Measurements from ENCODE around the gene AFF3. TPM values are rescaled to one million over a fixed set of nuclear protein-coding genes. Genes with fewer than 3 reads are reported as not detected.

AFF3 gene
- total RNA-seq, 1 donor: 23.2 TPM

GRCh38 chr2:99729104-99730025, 413.0 kb downstream of the AFF3 start:
- DNase-seq (ENCODE audit: low read depth in 2 of 3, low spot score in 2 of 3): peak in 2 of 3 donors; percentile 44 to 77

GRCh38 chr2:99728166-99728565, 414.2 kb downstream of the AFF3 start:
- DNase-seq (ENCODE audit: low read depth in 2 of 3, low spot score in 2 of 3): no peak

DNA sequence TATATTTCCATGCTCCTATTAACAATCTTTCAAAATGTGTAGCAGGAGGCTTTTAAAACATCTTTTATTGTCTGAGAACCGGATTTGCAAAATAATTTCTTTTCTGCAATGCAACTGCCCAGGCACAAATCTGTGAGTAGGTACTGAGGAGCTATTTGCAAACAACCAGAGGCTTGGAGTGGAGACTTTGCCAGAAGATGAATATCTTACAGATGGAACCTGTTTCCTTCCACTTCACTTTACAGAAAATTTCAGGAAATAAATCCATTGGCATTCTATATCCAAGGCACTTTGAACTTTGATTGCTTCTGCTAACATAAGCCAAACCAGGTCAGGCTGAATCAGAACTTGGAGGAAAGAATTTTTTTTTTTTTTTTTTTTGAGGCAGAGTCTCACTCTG, 415.2 kb downstream of the AFF3 start:
- DNase-seq (ENCODE audit: low read depth in 2 of 3, low spot score in 2 of 3): no peak

GRCh38 chr2:99726691-99727090, 415.7 kb downstream of the AFF3 start:
- DNase-seq (ENCODE audit: low read depth in 2 of 3, low spot score in 2 of 3): no peak

DNA sequence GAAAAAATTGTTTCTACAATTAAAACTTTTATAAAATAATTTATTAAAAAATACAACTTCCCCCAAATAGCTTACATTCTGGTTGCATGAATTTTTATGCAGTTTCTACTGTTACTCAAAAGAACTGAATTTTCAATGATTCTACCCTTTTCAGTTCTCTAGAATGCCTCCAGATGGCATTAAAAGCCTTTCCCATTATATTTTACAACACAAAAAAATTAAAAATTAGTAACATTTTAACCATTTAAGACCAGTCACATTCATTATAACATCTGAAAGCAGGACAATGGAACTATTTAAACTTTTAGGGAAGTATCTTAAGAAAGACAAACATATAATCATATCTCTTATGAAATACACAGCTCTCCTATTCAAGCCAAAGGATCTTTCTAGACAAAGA, 416.6 kb downstream of the AFF3 start:
- DNase-seq (ENCODE audit: low read depth in 2 of 3, low spot score in 2 of 3): peak in 1 of 3 donors; percentile 46

- DNase-seq (ENCODE audit: low read depth in 2 of 3, low spot score in 2 of 3): no peak
These were observed 419.9 kb downstream of the AFF3 start for GRCh38 chr2:99722476-99722875.

DNA sequence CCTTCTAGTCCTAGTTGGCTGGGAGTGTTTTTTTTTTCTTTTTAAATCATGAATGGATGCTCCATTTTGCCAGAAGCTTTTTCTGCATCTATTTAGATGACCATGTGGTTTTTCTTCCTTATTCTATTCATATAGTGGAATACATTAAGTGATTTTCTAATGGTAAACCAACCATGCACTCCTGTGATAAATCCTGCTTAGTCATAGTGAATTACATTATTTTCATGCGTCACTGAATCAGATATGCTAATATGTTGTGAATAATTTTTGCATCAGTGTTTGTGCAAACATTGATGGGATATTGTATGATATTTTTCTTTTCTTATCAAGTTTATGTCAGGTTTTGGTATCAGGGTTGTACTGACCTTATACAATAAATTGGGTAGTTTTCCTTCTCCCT, 423.3 kb downstream of the AFF3 start:
- no peak for DNase-seq (ENCODE audit: low read depth in 2 of 3, low spot score in 2 of 3)

- no peak for DNase-seq (ENCODE audit: low read depth in 2 of 3, low spot score in 2 of 3)
These were observed 426.4 kb downstream of the AFF3 start for GRCh38 chr2:99715956-99716355.

DNA sequence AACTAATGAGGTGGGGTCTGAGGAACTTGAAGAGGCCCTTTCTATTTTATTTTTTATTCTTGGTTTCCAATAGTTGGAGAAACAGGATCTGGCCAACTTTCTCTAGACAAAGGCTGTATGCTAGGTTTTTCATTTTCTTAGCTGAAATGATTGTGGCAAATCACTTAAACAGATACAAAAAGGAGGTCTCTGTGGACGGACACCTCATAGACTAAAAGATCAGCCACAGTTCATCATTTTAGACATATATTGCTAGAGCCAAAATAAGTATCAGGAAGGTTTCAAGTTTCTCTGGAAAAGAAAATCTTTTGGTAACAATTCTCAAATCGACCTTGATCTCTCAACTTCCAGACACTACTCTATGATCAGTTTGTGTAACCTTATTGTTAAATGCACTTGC, 428.0 kb downstream of the AFF3 start:
- no peak for DNase-seq (ENCODE audit: low read depth in 2 of 3, low spot score in 2 of 3)

- DNase-seq (ENCODE audit: low read depth in 2 of 3, low spot score in 2 of 3): no peak
These were observed 431.2 kb downstream of the AFF3 start for GRCh38 chr2:99711144-99711543.

GRCh38 chr2:99710721-99711120, 431.7 kb downstream of the AFF3 start:
- DNase-seq (ENCODE audit: low read depth in 2 of 3, low spot score in 2 of 3): no peak

DNA sequence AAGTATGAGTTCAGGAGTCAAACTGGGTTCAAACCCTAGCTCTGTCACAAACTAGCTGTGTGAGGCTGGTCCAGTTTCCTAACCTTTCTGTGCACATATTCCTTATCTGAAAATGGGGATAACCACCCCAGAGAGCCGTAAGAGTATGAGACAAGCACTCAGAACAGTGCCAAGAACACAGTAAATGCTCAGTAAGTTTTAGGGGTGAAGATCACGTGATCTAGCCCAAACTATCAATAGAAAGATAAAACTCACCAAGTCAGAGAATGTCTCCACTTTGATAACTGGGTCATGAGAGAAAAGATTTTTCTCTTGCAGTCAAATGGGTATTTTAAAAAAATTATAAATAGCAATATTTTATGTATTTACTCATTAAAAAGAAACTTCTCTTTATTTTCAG, 433.2 kb downstream of the AFF3 start:
- DNase-seq (ENCODE audit: low read depth in 2 of 3, low spot score in 2 of 3): no peak

DNA sequence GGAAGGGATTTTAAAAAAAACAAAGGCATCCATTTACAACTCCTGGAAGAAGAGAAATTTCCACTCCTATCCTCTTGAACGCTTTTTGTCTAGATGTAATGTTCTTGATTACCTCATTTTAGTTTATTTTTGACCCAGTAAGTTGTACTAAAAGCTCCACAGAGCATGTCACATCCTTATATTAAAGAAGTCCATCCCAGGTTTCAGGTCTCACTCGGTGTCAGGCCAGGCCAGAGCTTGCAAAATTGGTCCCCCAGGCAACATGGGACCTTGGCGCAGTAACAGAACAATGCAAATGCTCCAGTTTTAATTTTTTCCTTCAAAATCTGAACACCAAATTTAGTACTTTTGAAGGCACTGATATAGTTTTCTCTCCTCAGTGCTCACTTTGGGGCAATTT, 434.2 kb downstream of the AFF3 start:
- DNase-seq (ENCODE audit: low read depth in 2 of 3, low spot score in 2 of 3): no peak

- no peak for DNase-seq (ENCODE audit: low read depth in 2 of 3, low spot score in 2 of 3)
These were observed 434.8 kb downstream of the AFF3 start for GRCh38 chr2:99707592-99707991.

- DNase-seq (ENCODE audit: low read depth in 2 of 3, low spot score in 2 of 3): no peak
These were observed 435.7 kb downstream of the AFF3 start for GRCh38 chr2:99706735-99707134.

- DNase-seq (ENCODE audit: low read depth in 2 of 3, low spot score in 2 of 3): no peak
These were observed 440.9 kb downstream of the AFF3 start for GRCh38 chr2:99701503-99701902.

DNA sequence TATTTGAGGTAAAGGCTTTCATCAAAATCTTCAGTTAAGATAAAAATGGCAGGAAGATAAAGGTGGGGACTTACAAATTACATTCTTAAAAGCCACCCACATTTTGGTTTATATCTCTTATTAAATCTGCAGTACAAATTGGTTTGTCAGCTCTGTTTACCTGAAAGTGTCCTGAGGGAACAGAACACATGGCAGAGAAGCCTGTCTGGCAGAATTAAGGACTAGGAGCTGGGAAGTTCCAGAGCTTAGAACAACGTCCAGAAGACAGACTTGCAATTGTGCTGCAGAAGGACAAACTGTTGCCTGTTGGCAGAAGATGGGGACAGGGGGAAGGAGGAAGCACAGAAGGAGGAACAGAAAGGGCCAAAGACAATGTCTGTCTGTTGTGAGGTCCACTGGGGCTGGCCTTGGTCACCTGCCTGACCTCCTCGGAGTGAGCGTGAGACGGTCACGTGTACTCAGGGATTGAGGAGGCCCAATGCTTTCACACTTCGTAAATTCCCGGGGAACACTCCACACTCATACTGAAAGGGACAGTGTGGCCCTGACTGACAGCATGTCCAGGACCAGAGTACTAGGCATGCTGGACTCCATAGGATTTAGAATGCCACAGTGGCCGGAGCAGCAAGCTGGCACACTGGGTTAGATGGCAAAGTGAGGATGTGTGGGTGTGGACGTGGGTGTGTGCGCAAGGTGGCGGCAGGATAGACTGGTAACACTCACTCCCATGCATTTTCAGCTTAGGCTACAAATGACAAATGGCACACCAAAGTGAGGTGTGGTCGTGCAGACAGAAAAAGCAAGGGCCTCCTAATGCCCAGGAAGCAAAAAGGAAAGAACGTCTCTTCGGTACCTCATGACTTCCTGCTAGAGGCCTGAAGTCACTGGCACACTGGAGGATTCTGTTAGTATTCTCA, 441.6 kb downstream of the AFF3 start:
- DNase-seq (ENCODE audit: low read depth in 2 of 3, low spot score in 2 of 3): no peak

DNA sequence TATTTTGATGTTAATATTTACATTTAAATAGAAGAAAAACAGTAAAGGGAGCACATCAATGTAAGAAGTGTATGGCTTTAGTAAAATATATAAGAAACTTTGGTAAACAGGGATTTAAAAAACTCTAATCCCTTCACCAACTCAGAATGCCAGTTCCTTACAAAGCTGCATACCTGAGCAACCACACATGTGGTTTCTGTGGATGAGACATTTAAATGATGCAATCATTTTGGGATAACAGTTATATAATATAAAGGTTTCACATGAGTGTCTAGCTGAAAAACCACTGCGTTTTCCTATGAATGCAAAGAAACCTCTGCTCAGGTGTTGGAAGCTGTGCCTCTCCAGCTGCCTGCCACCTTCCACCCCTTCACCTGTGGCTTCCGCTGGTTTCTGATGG, 443.5 kb downstream of the AFF3 start:
- no peak for DNase-seq (ENCODE audit: low read depth in 2 of 3, low spot score in 2 of 3)

DNA sequence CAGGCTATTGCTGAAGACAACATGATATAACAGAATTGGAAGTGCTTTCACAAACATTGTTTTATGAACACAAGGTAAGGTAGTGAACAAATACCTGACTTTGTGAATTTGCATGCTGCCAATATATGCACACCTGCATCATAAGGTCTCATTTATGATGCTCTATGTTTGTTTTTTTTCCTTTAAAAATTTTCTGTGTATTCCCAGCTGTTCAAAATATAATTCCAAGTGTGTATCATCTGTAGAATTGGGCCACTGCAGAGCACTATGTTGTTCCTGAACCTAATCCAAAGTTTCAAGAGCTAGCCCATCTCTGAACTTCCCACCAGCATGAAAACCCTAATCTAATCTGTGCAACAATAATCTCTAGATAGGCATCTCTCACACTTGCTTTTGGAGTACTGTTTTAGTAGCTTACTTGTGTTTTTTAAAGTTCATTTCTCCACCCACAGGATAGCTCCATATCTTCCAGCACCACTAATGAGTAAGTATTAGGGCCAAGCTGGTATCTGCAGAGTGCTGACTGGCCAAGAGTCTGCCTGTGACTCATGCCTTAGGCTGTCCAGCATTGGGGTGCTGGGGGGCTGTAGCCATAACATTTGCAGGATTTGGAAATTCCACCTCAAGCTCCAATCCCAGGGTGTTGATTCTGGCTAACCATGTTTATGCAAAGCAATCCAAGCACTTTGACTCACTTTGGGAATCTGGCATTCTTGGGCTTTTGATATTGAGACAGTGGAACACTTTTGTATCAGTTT, 444.4 kb downstream of the AFF3 start:
- no peak for DNase-seq (ENCODE audit: low read depth in 2 of 3, low spot score in 2 of 3)

DNA sequence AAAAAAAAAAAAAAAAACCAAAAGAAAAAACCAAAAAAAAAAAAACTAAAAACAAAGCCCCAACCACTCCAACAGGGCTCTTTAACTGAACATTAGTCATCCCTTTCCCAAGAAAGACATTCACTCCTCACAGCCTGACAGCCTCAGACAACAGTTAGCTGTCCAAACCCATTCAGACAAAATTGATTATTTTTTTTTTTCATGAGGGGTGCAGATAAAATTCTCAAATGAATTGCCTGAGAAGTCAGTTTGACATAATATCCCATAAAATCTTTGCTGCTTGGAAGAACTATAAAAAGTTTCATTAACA, 446.5 kb downstream of the AFF3 start:
- no peak for DNase-seq (ENCODE audit: low read depth in 2 of 3, low spot score in 2 of 3)

Data from hematopoietic multipotent progenitor cell (in vitro differentiated cells).